ENCODE measurements around the gene TIMM44. TPM values are rescaled to one million over a fixed set of nuclear protein-coding genes. Genes with fewer than 3 reads are reported as not detected.

The TIMM44 gene
- total RNA-seq, 1 experiment from 2014 or later: 114 TPM

- Histone ChIP-seq H3K9ac (ENCODE audit: extremely low read depth, insufficient read length, low read length) (no peak overlapping the region), H3K23ac (ENCODE audit: insufficient read length, low read depth, low read length) (no peak overlapping the region), H2BK120ac (ENCODE audit: low read depth, low read length, poor library complexity, severe bottlenecking) (no peak overlapping the region), H3K4me1 (ENCODE audit: insufficient read depth, low read length) (no peaks in the 10 kb centered on the region), H3K9me3 (ENCODE audit: control insufficient read depth, low read depth, low read length) (no peaks in the 10 kb centered on the region), H2BK5ac (ENCODE audit: insufficient read length, low read length) (no peak overlapping the region), H3K56ac (ENCODE audit: insufficient read length, low read depth, low read length) (no peak overlapping the region), H4K20me1 (ENCODE audit: control insufficient read depth, insufficient read depth, insufficient read length) (no peaks in the 10 kb centered on the region), H3K4me2 (ENCODE audit: insufficient read depth, insufficient read length, low read length) (no peak overlapping the region), H2AFZ (ENCODE audit: low read length) (no peak overlapping the region), H3K79me1 (ENCODE audit: insufficient read depth, low read depth, low read length, poor library complexity, severe bottlenecking) (no peaks in the 10 kb centered on the region), H2BK15ac (ENCODE audit: low read depth, low read length) (no peak overlapping the region), H2BK20ac (ENCODE audit: low read depth, low read length, poor library complexity, severe bottlenecking) (no peak overlapping the region), H3K14ac (ENCODE audit: insufficient read depth, low read length) (no peak overlapping the region), H3T11ph (ENCODE audit: low read length) (no peak overlapping the region), H3K27me3 (ENCODE audit: insufficient read depth, low read length) (peaks cover 9% of the 10 kb centered on the region; the same call in 1 of the 2 replicates), H2AK5ac (ENCODE audit: insufficient read length, low read length) (no peak overlapping the region), H2BK12ac (ENCODE audit: insufficient read length, low read depth, low read length) (no peak overlapping the region), H3K27ac (ENCODE audit: insufficient read length, low read depth, low read length) (no peak overlapping the region), H4K91ac (ENCODE audit: insufficient read length, low read depth, low read length) (no peak overlapping the region), H3K79me2 (ENCODE audit: insufficient read depth, low read length) (no peaks in the 10 kb centered on the region), H3K4ac (ENCODE audit: low read depth, low read length) (no peak overlapping the region), H3K23me2 (ENCODE audit: insufficient read length, low read depth, low read length, poor library complexity, severe bottlenecking) (peaks cover 5% of the 10 kb centered on the region), H4K8ac (replicated peaks; ENCODE audit: insufficient read length, low read depth, low read length) (no peak overlapping the region), H3K18ac (ENCODE audit: insufficient read length, low read depth, low read length) (no peak overlapping the region), H4K5ac (ENCODE audit: insufficient read length, low read depth, low read length) (no peak overlapping the region)
- H3K4me1 Mint-ChIP-seq: peaks cover 3 to 6% of the 10 kb centered on the region in 2 experiments; a peak in 2 of 4 replicates
- WGBS (ENCODE audit: extremely low coverage, insufficient read length, low lambda C conversion rate): no CpG with 5 or more reads among the region's 18 CpGs
- H3K27ac Mint-ChIP-seq: no peak overlapping the region
- H3K27me3 Mint-ChIP-seq (ENCODE audit: low read depth): peaks cover 27% of the 10 kb centered on the region
- no peak for TF ChIP-seq CTCF (conservative IDR thresholded peaks at IDR 0.05)
- no peak overlapping the region for H3K4me3 Mint-ChIP-seq
- peaks cover 13 to 28% (median 24%) of the 10 kb centered on the region in 3 experiments; a peak in 6 of 7 replicates for H3K36me3 Mint-ChIP-seq (ENCODE audit: insufficient read depth in 1 of 3, low read depth in 3 of 3)
- no peaks in the 10 kb centered on the region for H3K9me3 Mint-ChIP-seq
- DNase-seq: no peak
Measured at GRCh38 chr19:7911508-7912143, 31.8 kb downstream of the TIMM44 start.
